GM12873 (cell line): Measurements from ENCODE around the gene SYT5.

Experiments
- CTCF ChIP-seq: IDR thresholded peaks from 2 replicates; pipeline ENCODE4 v1.5.1; 2012; ENCODE audit warnings: low read depth, mild to moderate bottlenecking, moderate library complexity, low read length, control low read depth; ENCODE audit not compliant: insufficient read depth; ENCODE audit errors: missing control alignments

SYT5 gene

DNA sequence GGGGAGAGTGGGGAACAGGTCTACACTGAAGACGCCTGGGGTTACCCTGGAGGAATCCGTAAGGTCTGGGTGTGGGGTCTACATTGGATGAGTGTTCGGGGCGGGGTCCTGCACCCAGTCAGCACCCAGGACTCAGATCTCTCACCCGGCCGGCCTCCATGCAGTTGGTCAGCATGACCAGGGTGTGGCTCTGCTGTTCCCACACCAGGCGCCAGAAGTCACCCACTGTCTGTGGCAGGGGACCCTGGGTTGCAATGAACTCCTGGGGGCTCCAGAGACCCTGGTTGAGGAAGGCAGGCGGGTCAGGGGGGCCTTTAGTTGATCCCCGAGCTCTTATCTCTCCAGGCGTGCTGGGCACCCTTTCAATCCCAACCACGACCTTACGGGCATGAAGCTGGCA is 6.0 kb upstream of the SYT5 start:
- TF ChIP-seq CTCF, result no peak

GRCh38 chr19:55181740-55182139 is 1.7 kb upstream of the SYT5 start:
- no peak for TF ChIP-seq CTCF

- TF ChIP-seq CTCF, result no peak
Measured at GRCh38 chr19:55178781-55179599, 1.1 kb downstream of the SYT5 start.

- no peak for TF ChIP-seq CTCF
Measured at GRCh38 chr19:55176076-55176475, 4.0 kb downstream of the SYT5 start.

DNA sequence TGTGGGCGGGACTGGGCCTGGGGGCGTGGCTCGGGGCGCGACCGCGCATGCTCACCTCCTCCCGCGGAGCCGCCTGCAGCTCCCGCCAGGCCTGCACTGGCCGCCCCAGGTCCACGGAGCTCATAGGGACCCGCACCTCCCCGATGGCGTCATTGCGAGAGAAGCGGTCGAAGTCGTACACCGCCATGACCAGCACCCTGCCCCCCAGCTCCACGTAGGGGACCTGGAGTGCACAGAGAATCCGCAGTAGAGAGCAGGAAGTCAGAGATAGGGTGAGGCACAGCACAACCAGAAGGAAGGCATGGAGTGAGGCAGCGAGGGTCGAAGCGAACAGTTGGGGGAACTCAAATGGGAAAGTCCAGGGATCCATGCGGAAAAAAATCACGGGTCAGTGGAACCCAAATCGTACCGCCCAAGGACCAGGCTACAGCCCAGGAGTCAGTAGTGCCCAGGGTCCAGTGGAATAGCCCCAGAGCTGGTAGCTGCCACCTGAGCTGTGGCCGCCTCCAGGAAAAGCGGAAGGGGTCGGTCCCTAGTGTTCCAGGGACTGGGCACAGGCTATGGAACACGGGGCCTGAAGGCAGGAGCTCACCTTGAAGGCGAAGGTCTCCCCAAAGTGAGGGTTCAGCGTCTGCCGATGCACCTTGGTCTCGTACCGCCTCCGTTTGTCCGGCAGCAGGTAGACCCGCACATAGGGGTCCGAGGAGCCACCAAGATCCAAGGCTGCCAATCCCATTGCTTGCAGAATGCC is 4.8 kb downstream of the SYT5 start:
- TF ChIP-seq CTCF, result no peak

- TF ChIP-seq CTCF, result no peak
Measured at GRCh38 chr19:55174425-55175116, 5.5 kb downstream of the SYT5 start.
